Measurements from ENCODE around the gene CDH7.

DNA sequence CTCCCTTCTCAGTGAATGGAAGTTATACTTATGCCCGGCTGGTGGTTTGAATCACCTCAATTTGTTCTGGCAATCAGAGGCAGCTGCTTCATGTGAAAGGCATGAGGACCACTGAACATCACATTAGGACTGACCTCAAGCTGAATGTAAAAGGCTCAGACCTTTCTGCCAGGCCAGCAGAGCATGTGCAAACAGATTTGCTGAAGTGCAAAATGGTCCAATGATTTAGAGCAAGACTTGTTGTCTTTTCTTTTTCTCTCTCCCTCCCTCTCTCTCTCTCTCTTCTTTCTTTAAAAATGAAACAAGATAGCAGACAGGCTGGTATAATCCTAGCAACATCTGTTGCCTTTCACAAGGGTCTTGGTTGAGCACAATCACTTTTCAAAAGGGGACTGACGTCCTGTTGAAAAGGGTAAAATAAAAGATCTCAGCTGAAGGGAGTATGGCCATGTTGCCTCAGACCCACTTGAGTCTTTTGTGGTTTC lies 13.3 kb upstream of the CDH7 start:
- TF ChIP-seq, protein P1, sequence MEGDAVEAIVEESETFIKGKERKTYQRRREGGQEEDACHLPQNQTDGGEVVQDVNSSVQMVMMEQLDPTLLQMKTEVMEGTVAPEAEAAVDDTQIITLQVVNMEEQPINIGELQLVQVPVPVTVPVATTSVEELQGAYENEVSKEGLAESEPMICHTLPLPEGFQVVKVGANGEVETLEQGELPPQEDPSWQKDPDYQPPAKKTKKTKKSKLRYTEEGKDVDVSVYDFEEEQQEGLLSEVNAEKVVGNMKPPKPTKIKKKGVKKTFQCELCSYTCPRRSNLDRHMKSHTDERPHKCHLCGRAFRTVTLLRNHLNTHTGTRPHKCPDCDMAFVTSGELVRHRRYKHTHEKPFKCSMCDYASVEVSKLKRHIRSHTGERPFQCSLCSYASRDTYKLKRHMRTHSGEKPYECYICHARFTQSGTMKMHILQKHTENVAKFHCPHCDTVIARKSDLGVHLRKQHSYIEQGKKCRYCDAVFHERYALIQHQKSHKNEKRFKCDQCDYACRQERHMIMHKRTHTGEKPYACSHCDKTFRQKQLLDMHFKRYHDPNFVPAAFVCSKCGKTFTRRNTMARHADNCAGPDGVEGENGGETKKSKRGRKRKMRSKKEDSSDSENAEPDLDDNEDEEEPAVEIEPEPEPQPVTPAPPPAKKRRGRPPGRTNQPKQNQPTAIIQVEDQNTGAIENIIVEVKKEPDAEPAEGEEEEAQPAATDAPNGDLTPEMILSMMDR (IDR thresholded peaks at IDR 0.05), result no peak
- no peak for TF ChIP-seq POLR2A (IDR thresholded peaks at IDR 0.05)

Data from thyroid gland (tissue), 4 donors.